ENCODE data around the gene HCCS. TPM values are rescaled to one million over a fixed set of nuclear protein-coding genes. Genes with fewer than 3 reads are reported as not detected.
A peak's percentile ranks its signal among the peaks of the same experiment; 100 is the strongest.

The HCCS gene
- 20.3 and 21.5 TPM in 2 replicates for total RNA-seq
- 36.8 and 40.0 TPM in 2 replicates for polyA plus RNA-seq

- Histone ChIP-seq H3K36me3 (replicated peaks; ENCODE audit: insufficient read depth, low read depth) (no peaks in the 10 kb centered on the region), H3K27me3 (no peaks in the 10 kb centered on the region), H3K27ac (peak within 1 kb of the TSS; percentile 91), H3K9me3 (ENCODE audit: low read depth) (no peaks in the 10 kb centered on the region), H4K20me1 (ENCODE audit: insufficient read depth, poor library complexity, severe bottlenecking) (no peaks in the 10 kb centered on the region), H3K9me2 (replicated peaks; ENCODE audit: insufficient read depth) (no peaks in the 10 kb centered on the region), H3K4me1 (ENCODE audit: insufficient read depth) (no peaks in the 10 kb centered on the region), H2AFZ (peak within 1 kb of the TSS; percentile 49), H3K4me3 (peak within 1 kb of the TSS; percentile 59), H3K79me2 (peaks cover 15% of the 10 kb centered on the region), H3K4me2 (peak within 1 kb of the TSS; percentile 75)
- peak; percentile 86 for DNase-seq (ENCODE audit: low spot score)
- TF ChIP-seq CTCF (IDR thresholded peaks at IDR 0.05; ENCODE audit: poor library complexity): no peak
- TF ChIP-seq EZH2 (IDR thresholded peaks at IDR 0.05; ENCODE audit: borderline replicate concordance): no peak
- TF ChIP-seq EZH2phosphoT487 (IDR thresholded peaks at IDR 0.05; ENCODE audit: low read depth, severe bottlenecking, unreplicated experiment): no peak
- WGBS (ENCODE audit: low lambda C conversion rate, missing lambda C conversion rate): 48% methylated on average over 58 of the region's 58 CpGs
These were observed at the start of gene HCCS for GRCh38 chrX:11111037-11111851. Gene HCCS (plus strand): TSS chrX:11111332. CDS start chrX:11112061, 729 bp downstream.

- no peaks in the 10 kb centered on the region for H3K27me3 ChIP-seq
- TF ChIP-seq EZH2phosphoT487 (IDR thresholded peaks at IDR 0.05; ENCODE audit: low read depth, severe bottlenecking, unreplicated experiment) (no peak), EZH2 (IDR thresholded peaks at IDR 0.05; ENCODE audit: borderline replicate concordance) (no peak), CTCF (IDR thresholded peaks at IDR 0.05; ENCODE audit: poor library complexity) (no peak)
- H3K4me1 ChIP-seq (ENCODE audit: insufficient read depth): no peaks in the 10 kb centered on the region
- H4K20me1 ChIP-seq (ENCODE audit: insufficient read depth, poor library complexity, severe bottlenecking): no peaks in the 10 kb centered on the region
- H3K4me3 ChIP-seq: no peak overlapping the region
- no peak overlapping the region for H3K27ac ChIP-seq
- H2AFZ ChIP-seq: no peak overlapping the region
- H3K36me3 ChIP-seq (replicated peaks; ENCODE audit: insufficient read depth, low read depth): no peaks in the 10 kb centered on the region
- no peaks in the 10 kb centered on the region for H3K79me2 ChIP-seq
- H3K9me3 ChIP-seq (ENCODE audit: low read depth): no peaks in the 10 kb centered on the region
- DNase-seq (ENCODE audit: low spot score): no peak
- 85% methylated on average over 5 of the region's 5 CpGs for WGBS (ENCODE audit: low lambda C conversion rate, missing lambda C conversion rate)
- no peak overlapping the region for H3K4me2 ChIP-seq
- H3K9me2 ChIP-seq (replicated peaks; ENCODE audit: insufficient read depth): no peaks in the 10 kb centered on the region
These were observed 46.9 kb upstream of the HCCS start for GRCh38 chrX:11064276-11064675.

GRCh38 chrX:11064851-11065600 is 46.1 kb upstream of the HCCS start:
- Histone ChIP-seq H2AFZ (no peak overlapping the region), H4K20me1 (ENCODE audit: insufficient read depth, poor library complexity, severe bottlenecking) (no peaks in the 10 kb centered on the region), H3K9me3 (ENCODE audit: low read depth) (no peaks in the 10 kb centered on the region), H3K79me2 (no peaks in the 10 kb centered on the region), H3K36me3 (replicated peaks; ENCODE audit: insufficient read depth, low read depth) (no peaks in the 10 kb centered on the region), H3K4me1 (ENCODE audit: insufficient read depth) (no peaks in the 10 kb centered on the region), H3K27ac (peak overlapping the region; percentile 33), H3K4me2 (no peak overlapping the region), H3K4me3 (no peak overlapping the region), H3K9me2 (replicated peaks; ENCODE audit: insufficient read depth) (no peaks in the 10 kb centered on the region), H3K27me3 (no peaks in the 10 kb centered on the region)
- WGBS (ENCODE audit: low lambda C conversion rate, missing lambda C conversion rate): 54% methylated on average over 8 of the region's 8 CpGs
- TF ChIP-seq CTCF (IDR thresholded peaks at IDR 0.05; ENCODE audit: poor library complexity): no peak
- TF ChIP-seq EZH2 (IDR thresholded peaks at IDR 0.05; ENCODE audit: borderline replicate concordance): no peak
- no peak for TF ChIP-seq EZH2phosphoT487 (IDR thresholded peaks at IDR 0.05; ENCODE audit: low read depth, severe bottlenecking, unreplicated experiment)
- no peak for DNase-seq (ENCODE audit: low spot score)

Measured in hepatocyte (in vitro differentiated cells).